GM23338 (cell line): ENCODE results near the gene ZFPL1. TPM values are rescaled to one million over a fixed set of nuclear protein-coding genes. Genes with fewer than 3 reads are reported as not detected.

ENCODE experiments used
- ATAC-seq: fragments of 200-7000 bp; cut with Tn5 transposase; 3 replicates; pipeline ENCODE4 v1.9.1; 2020
- DNase-seq: peaks from one replicate; pipeline ENCODE4 v3.0.0-alpha.2; 2015; ENCODE audit warnings: low spot score
- H2AFZ ChIP-seq: fragments of 200-600 bp; sonication (generic); 2 replicates; pipeline ENCODE4 v1.8.0; 2016; ENCODE audit warnings: antibody characterized with exemption, mild to moderate bottlenecking, moderate library complexity
- H3F3A ChIP-seq: fragments of 200-600 bp; sonication (generic); replicated peaks from 2 replicates; pipeline ENCODE4 v1.8.0; 2017; ENCODE audit warnings: antibody characterized with exemption, mixed run types, low read depth
- H3K27ac ChIP-seq: fragments of 200-600 bp; sonication (generic); 2 replicates; pipeline ENCODE4 v1.6.1; 2016; ENCODE audit warnings: low read depth
- H3K27me3 ChIP-seq: fragments of 200-600 bp; sonication (generic); 2 replicates; pipeline ENCODE4 v1.8.0; 2016; ENCODE audit warnings: mild to moderate bottlenecking, mixed run types, moderate library complexity; ENCODE audit not compliant: insufficient read depth
- H3K36me3 ChIP-seq: fragments of 200-600 bp; sonication (generic); 2 replicates; pipeline ENCODE4 v1.8.0; 2016; ENCODE audit warnings: mild to moderate bottlenecking; ENCODE audit not compliant: insufficient read depth
- H3K4me1 ChIP-seq: fragments of 200-600 bp; sonication (generic); 2 replicates; pipeline ENCODE4 v1.8.0; 2016; ENCODE audit warnings: mild to moderate bottlenecking, moderate library complexity; ENCODE audit not compliant: insufficient read depth
- H3K4me2 ChIP-seq: fragments of 200-600 bp; sonication (generic); 2 replicates; pipeline ENCODE4 v1.7.1; 2017; ENCODE audit warnings: mixed run types
- H3K4me3 ChIP-seq: fragments of 200-600 bp; sonication (generic); 2 replicates; pipeline ENCODE4 v1.6.1; 2016; ENCODE audit warnings: mixed run types
- H3K79me2 ChIP-seq: fragments of 200-600 bp; sonication (generic); replicated peaks from 2 replicates; pipeline ENCODE4 v1.8.0; 2017; ENCODE audit warnings: mild to moderate bottlenecking; ENCODE audit not compliant: insufficient read depth
- H3K9me2 ChIP-seq: fragments of 200-600 bp; sonication (generic); 2 replicates; pipeline ENCODE4 v1.8.0; 2017; ENCODE audit not compliant: insufficient read depth
- H4K20me1 ChIP-seq: fragments of 200-600 bp; sonication (generic); replicated peaks from 2 replicates; pipeline ENCODE4 v1.8.0; 2017; ENCODE audit warnings: mild to moderate bottlenecking; ENCODE audit not compliant: insufficient read depth
- H3K27ac Mint-ChIP-seq: 2 replicates; pipeline ENCODE4 v1.8.0; 2020; ENCODE audit warnings: inconsistent platforms, mild to moderate bottlenecking, moderate library complexity, mixed read lengths
- H3K27me3 Mint-ChIP-seq: 3 replicates; pipeline ENCODE4 v1.8.0; 2022; ENCODE audit warnings: low read depth, mild to moderate bottlenecking, moderate library complexity, mixed read lengths, inconsistent platforms; ENCODE audit not compliant: insufficient read depth, poor library complexity
- H3K36me3 Mint-ChIP-seq: 3 replicates; pipeline ENCODE4 v1.8.0; 2021; ENCODE audit warnings: low read depth, mild to moderate bottlenecking, inconsistent platforms, moderate library complexity, mixed read lengths
- H3K4me1 Mint-ChIP-seq: 3 replicates; pipeline ENCODE4 v1.8.0; 2020; ENCODE audit warnings: mild to moderate bottlenecking, inconsistent platforms, mixed read lengths
- H3K4me3 Mint-ChIP-seq: 3 replicates; pipeline ENCODE4 v1.8.0; 2021; ENCODE audit warnings: moderate library complexity, mild to moderate bottlenecking, inconsistent platforms, mixed read lengths
- H3K9me3 Mint-ChIP-seq: 3 replicates; pipeline ENCODE4 v1.8.0; 2020; ENCODE audit warnings: moderate library complexity, mild to moderate bottlenecking, inconsistent platforms, mixed read lengths
- CREB1 ChIP-seq: fragments of 250-450 bp; sonication (Bioruptor Pico); IDR thresholded peaks from 2 replicates; pipeline ENCODE4 v1.5.0; 2020; ENCODE audit warnings: low read depth, mild to moderate bottlenecking, moderate library complexity
- CTCF ChIP-seq, 2 experiments: fragments of 200-600 bp in 1 of 2; sonication (generic) in 1 of 2; conservative IDR thresholded peaks; 2 replicates each; pipeline versions ENCODE4 v1.5.1 to v1.6.1; 2016 to 2017; ENCODE audit warnings: antibody characterized with exemption in 2 of 2, low read depth in 2 of 2, mild to moderate bottlenecking in 2 of 2, moderate library complexity in 1 of 2
- EZH2 ChIP-seq: fragments of 200-600 bp; sonication (generic); IDR thresholded peaks from one replicate; pipeline ENCODE4 v1.8.0; 2017; ENCODE audit warnings: antibody characterized with exemption, mild to moderate bottlenecking, low read depth; ENCODE audit not compliant: unreplicated experiment
- EZH2phosphoT487 ChIP-seq: fragments of 200-600 bp; sonication (generic); IDR thresholded peaks from one replicate; pipeline ENCODE4 v1.8.1; 2018; ENCODE audit warnings: antibody characterized with exemption; ENCODE audit not compliant: unreplicated experiment
- JUNB ChIP-seq: IDR thresholded peaks from one replicate; pipeline ENCODE4 v1.6.1; 2016; ENCODE audit warnings: antibody characterized with exemption; ENCODE audit not compliant: unreplicated experiment
- POLR2AphosphoS5 ChIP-seq: IDR thresholded peaks from 2 replicates; pipeline ENCODE4 v1.6.1; 2016; ENCODE audit warnings: antibody characterized with exemption, low read depth
- REST ChIP-seq: IDR thresholded peaks from one replicate; pipeline ENCODE4 v1.6.1; 2018; ENCODE audit warnings: antibody characterized with exemption; ENCODE audit not compliant: unreplicated experiment
- STAT1 ChIP-seq: IDR thresholded peaks from one replicate; pipeline ENCODE4 v1.6.1; 2016; ENCODE audit warnings: antibody characterized with exemption; ENCODE audit not compliant: unreplicated experiment
- ZNF462 ChIP-seq: fragments of 250-450 bp; sonication (Bioruptor Pico); IDR thresholded peaks from 2 replicates; pipeline ENCODE4 v1.5.0; 2020; ENCODE audit warnings: mild to moderate bottlenecking, moderate library complexity
- polyA plus RNA-seq: library from polyadenylated mRNA; unstranded; fragments of >200 nt; fragmentation: Nextera tagmentation; extraction: Ambion mirVana; gene quantifications from 2 replicates; pipeline ENCODE4 v1.2.1, GENCODE V29; 2016
- total RNA-seq: library from RNA; depleted of rRNA; stranded (reverse); fragments of >200 nt; shearing (Covaris generic); gene quantifications from 2 replicates; pipeline ENCODE4 v1.2.3, GENCODE V29; 2014

Gene ZFPL1
- total and polyA plus RNA-seq, 2 experiments from 2014 or later = 26.3 to 26.8 TPM

- no peaks in the 10 kb centered on the region for H4K20me1 ChIP-seq
- H3F3A ChIP-seq = no peaks in the 10 kb centered on the region
- no peaks in the 10 kb centered on the region for H3K9me2 ChIP-seq
- H3K79me2 ChIP-seq = no peaks in the 10 kb centered on the region
- Mint-ChIP-seq H3K4me3 (no peak overlapping the region), H3K36me3 (no peaks in the 10 kb centered on the region), H3K4me1 (peaks cover 2% of the 10 kb centered on the region), H3K9me3 (no peaks in the 10 kb centered on the region), H3K27me3 (peaks cover 11% of the 10 kb centered on the region), H3K27ac (no peak overlapping the region)
- H2AFZ ChIP-seq = no peak overlapping the region
- H3K4me2 ChIP-seq = no peak overlapping the region
- DNase-seq (no peak), ATAC-seq (no peak)
- H3K4me3 ChIP-seq = no peak overlapping the region
- no peak for TF ChIP-seq STAT1
- no peaks in the 10 kb centered on the region for H3K4me1 ChIP-seq
- H3K36me3 ChIP-seq = no peaks in the 10 kb centered on the region
- H3K27me3 ChIP-seq = no peaks in the 10 kb centered on the region
- H3K27ac ChIP-seq = no peak overlapping the region
Observed at GRCh38 chr11:65056999-65057398, 27.0 kb upstream of the ZFPL1 start.

- DNase-seq (no peak), ATAC-seq (no peak)
- Histone ChIP-seq H3F3A (no peaks in the 10 kb centered on the region), H3K4me1 (no peaks in the 10 kb centered on the region), H3K9me2 (no peaks in the 10 kb centered on the region), H3K4me2 (no peak overlapping the region), H3K27me3 (no peaks in the 10 kb centered on the region), H3K79me2 (no peaks in the 10 kb centered on the region), H3K27ac (no peak overlapping the region), H2AFZ (no peak overlapping the region), H4K20me1 (no peaks in the 10 kb centered on the region), H3K36me3 (no peaks in the 10 kb centered on the region), H3K4me3 (no peak overlapping the region)
- no peak overlapping the region for H3K4me3 Mint-ChIP-seq
- TF ChIP-seq CTCF (conservative IDR thresholded peaks at IDR 0.05; ENCODE audit: low read depth in 2 of 2) (no peak), JUNB (no peak), EZH2 (no peak), EZH2phosphoT487 (no peak), POLR2AphosphoS5 (no peak), ZNF462 (CRISPR knock-in tag) (no peak), REST (no peak), CREB1 (CRISPR knock-in tag) (no peak)
- no peak overlapping the region for H3K27ac Mint-ChIP-seq
- peaks cover 2% of the 10 kb centered on the region for H3K4me1 Mint-ChIP-seq
- peaks cover 9% of the 10 kb centered on the region for H3K27me3 Mint-ChIP-seq
- H3K9me3 Mint-ChIP-seq = no peaks in the 10 kb centered on the region
- no peaks in the 10 kb centered on the region for H3K36me3 Mint-ChIP-seq
Observed at GRCh38 chr11:65057526-65057925, 26.5 kb upstream of the ZFPL1 start.
